ENCODE results near the gene FAM222B. TPM values are rescaled to one million over a fixed set of nuclear protein-coding genes. Genes with fewer than 3 reads are reported as not detected.
"Not testable (repeated sequence)": the region's sequence is repeated elsewhere in the genome, so short reads cannot be mapped to it uniquely, and the experiment has no call there.

The FAM222B gene
- total RNA-seq, 1 donor from 2014 or later, result 3.6 TPM

GRCh38 chr17:28867276-28867675, 24.7 kb upstream of the FAM222B start:
- DNase-seq, result no peak

- no peak for DNase-seq
Observed at GRCh38 chr17:28865946-28866752, 23.6 kb upstream of the FAM222B start.

GRCh38 chr17:28864991-28865849, 22.6 kb upstream of the FAM222B start:
- DNase-seq, result no peak

GRCh38 chr17:28863953-28864352, 21.4 kb upstream of the FAM222B start:
- DNase-seq, result no peak

- no peak for DNase-seq
Observed at GRCh38 chr17:28862561-28862960, 20.0 kb upstream of the FAM222B start.

- no peak for DNase-seq
Observed at GRCh38 chr17:28861393-28862203, 19.0 kb upstream of the FAM222B start.

GRCh38 chr17:28860363-28860808, 17.8 kb upstream of the FAM222B start:
- no peak for DNase-seq

- no peak for DNase-seq
Observed at GRCh38 chr17:28858801-28859355, 16.3 kb upstream of the FAM222B start.

GRCh38 chr17:28857905-28858800, 15.6 kb upstream of the FAM222B start:
- DNase-seq, result no peak

- no peak for DNase-seq
Observed at GRCh38 chr17:28856028-28856574, 13.5 kb upstream of the FAM222B start.

- no peak for DNase-seq
Observed at GRCh38 chr17:28855336-28855679, 12.7 kb upstream of the FAM222B start.

GRCh38 chr17:28854457-28855335, 12.1 kb upstream of the FAM222B start, which contains the start of gene ERAL1:
ERAL1 (plus strand) TSS chr17:28855016; CDS start chr17:28855035, 19 bp downstream.
- DNase-seq, result peak; percentile 91

- no peak for DNase-seq
Observed at GRCh38 chr17:28853295-28853694, 10.7 kb upstream of the FAM222B start.

- no peak for DNase-seq
Observed at GRCh38 chr17:28849281-28849680, 6.7 kb upstream of the FAM222B start.

GRCh38 chr17:28848667-28849066, 6.1 kb upstream of the FAM222B start:
- DNase-seq, result not testable (repeated sequence)

GRCh38 chr17:28846699-28847098, 4.1 kb upstream of the FAM222B start:
- not testable (repeated sequence) for DNase-seq

- DNase-seq, result no peak
Observed at GRCh38 chr17:28846231-28846630, 3.6 kb upstream of the FAM222B start.

- no peak for DNase-seq
Observed at GRCh38 chr17:28843816-28844148, 1.2 kb upstream of the FAM222B start.

GRCh38 chr17:28841901-28842281, 699 bp downstream of the FAM222B start:
- DNase-seq, result no peak

- DNase-seq, result no peak
Observed at GRCh38 chr17:28839221-28839620, 3.4 kb downstream of the FAM222B start.
